HCT116 (cell line): ENCODE data around the gene DOCK1. TPM values are rescaled to one million over a fixed set of nuclear protein-coding genes. Genes with fewer than 3 reads are reported as not detected.

Experiments used
- ATAC-seq: fragments of 200-7000 bp; cut with Tn5 transposase; 2 replicates; pipeline ENCODE4 v1.9.1; 2020; ENCODE audit warnings: mild to moderate bottlenecking, moderate library complexity
- BruUV-seq: library from RNA; stranded (reverse); fragments of 400-500 nt; replicated peaks from 2 replicates; lab custom pipeline; 2021; lab: Mats Ljungman, UMichigan
- CTCF ChIA-PET: fragments of 300-600 bp; sonication (Branson Sonifier 250); formaldehyde crosslinking; loops from one replicate; lab custom pipeline; 2021; ENCODE audit warnings: antibody characterized with exemption; lab: Charles Lee
- POLR2A ChIA-PET: fragments of 300-600, 350-600 bp; sonication (Branson Sonifier 250); formaldehyde crosslinking; loops from one replicate; lab custom pipeline; 2021; ENCODE audit warnings: antibody characterized with exemption; lab: Charles Lee
- RAD21 ChIA-PET, 2 experiments: fragments of 300-600 bp; sonication (Branson Sonifier 250); formaldehyde crosslinking; loops; one replicate each; lab custom pipeline; 2023; ENCODE audit warnings: low total read pairs in 2 of 2; ENCODE audit not compliant: uncharacterized antibody in 2 of 2, unreplicated experiment in 2 of 2, low non-redundant PET in 1 of 2; lab: Charles Lee
- DNase-seq: peaks from one replicate; pipeline ENCODE4 v3.0.0-alpha.2; 2010; ENCODE audit warnings: low read depth, low spot score
- H2AFZ ChIP-seq: fragments of 200-600 bp; shearing (Covaris generic), sonication (generic); 2 replicates; pipeline ENCODE4 v1.6.1; 2017; ENCODE audit warnings: low read depth, mixed run types, mixed read lengths, antibody characterized with exemption, low read length; ENCODE audit not compliant: poor library complexity, severe bottlenecking
- H3K27ac ChIP-seq: 2 replicates; pipeline ENCODE4 v1.5.1; 2012; ENCODE audit warnings: low read depth, low read length
- H3K27me3 ChIP-seq: fragments of 200-600 bp; sonication (generic); 2 replicates; pipeline ENCODE4 v1.6.1; 2016; ENCODE audit warnings: mixed run types, low read length, mixed read lengths; ENCODE audit not compliant: insufficient read depth
- H3K36me3 ChIP-seq, 2 experiments: fragments of 200-500 bp in 1 of 2; fragments of 200-600 bp in 1 of 2; sonication (Bioruptor generic) in 1 of 2; sonication (generic) in 1 of 2; 2 replicates each; pipeline versions ENCODE4 v1.5.1 to v1.6.1; 2014 to 2016; ENCODE audit warnings: low read length in 2 of 2, inconsistent platforms in 1 of 2, mixed read lengths in 1 of 2, mixed run types in 1 of 2; ENCODE audit not compliant: insufficient read depth in 2 of 2, control insufficient read depth in 1 of 2
- H3K4me1 ChIP-seq, 2 experiments: fragments of 200-600 bp in 1 of 2; sonication (generic) in 1 of 2; 2 replicates each; pipeline versions ENCODE4 v1.5.1 to v1.6.1; 2012 to 2017; ENCODE audit warnings: low read length in 2 of 2, inconsistent platforms in 1 of 2, mild to moderate bottlenecking in 1 of 2, mixed read lengths in 1 of 2, mixed run types in 1 of 2, moderate library complexity in 1 of 2; ENCODE audit not compliant: insufficient read depth in 2 of 2, control insufficient read depth in 1 of 2
- H3K4me2 ChIP-seq: fragments of 200-600 bp; sonication (generic); 2 replicates; pipeline ENCODE4 v1.6.1; 2017; ENCODE audit warnings: mixed run types, low read length, mixed read lengths
- H3K4me3 ChIP-seq, 2 experiments: fragments of 200-600 bp in 1 of 2; sonication (generic) in 1 of 2; replicated peaks in 1 of 2; 2 replicates each; pipeline ENCODE4 v1.5.1; 2011 to 2016; ENCODE audit warnings: low read length in 2 of 2, control low read depth in 1 of 2, low read depth in 1 of 2, mild to moderate bottlenecking in 1 of 2, mixed read lengths in 1 of 2, mixed run types in 1 of 2
- H3K79me2 ChIP-seq: fragments of 200-600 bp; sonication (generic); 2 replicates; pipeline ENCODE4 v1.6.1; 2017; ENCODE audit warnings: mild to moderate bottlenecking, mixed run types, low read length, moderate library complexity, mixed read lengths; ENCODE audit not compliant: insufficient read depth
- H3K9ac ChIP-seq: fragments of 200-600 bp; sonication (generic); 2 replicates; pipeline ENCODE4 v1.6.1; 2016; ENCODE audit warnings: low read length, mixed read lengths
- H3K9me2 ChIP-seq: fragments of 200-600 bp; sonication (generic), shearing (Covaris generic); 2 replicates; pipeline ENCODE4 v1.6.1; 2017; ENCODE audit warnings: mixed run types, mild to moderate bottlenecking, moderate library complexity; ENCODE audit not compliant: insufficient read depth
- H3K9me3 ChIP-seq, 2 experiments: fragments of 200-500 bp in 1 of 2; fragments of 200-600 bp in 1 of 2; sonication (Bioruptor generic) in 1 of 2; sonication (generic) in 1 of 2; 2 replicates each; pipeline ENCODE4 v1.6.1; 2014 to 2017; ENCODE audit warnings: low read length in 2 of 2, mixed read lengths in 2 of 2, inconsistent platforms in 1 of 2, low read depth in 1 of 2, mild to moderate bottlenecking in 1 of 2, mixed run types in 1 of 2, moderate library complexity in 1 of 2; ENCODE audit not compliant: control insufficient read depth in 1 of 2, insufficient read depth in 1 of 2
- H4K20me1 ChIP-seq: fragments of 200-600 bp; sonication (generic), shearing (Covaris generic); 2 replicates; pipeline ENCODE4 v1.6.1; 2017; ENCODE audit warnings: mixed run types, mild to moderate bottlenecking, moderate library complexity; ENCODE audit not compliant: insufficient read depth
- ATF3 ChIP-seq: IDR thresholded peaks from 2 replicates; pipeline ENCODE4 v1.6.1; 2012
- CBX3 ChIP-seq: IDR thresholded peaks from 2 replicates; pipeline ENCODE4 v1.6.1; 2012; ENCODE audit warnings: low read depth
- CEBPB ChIP-seq: IDR thresholded peaks from 2 replicates; pipeline ENCODE4 v1.6.1; 2012; ENCODE audit warnings: low read depth
- ELF1 ChIP-seq: IDR thresholded peaks from 2 replicates; pipeline ENCODE4 v1.6.1; 2012; ENCODE audit warnings: low read depth, borderline replicate concordance
- EZH2 ChIP-seq: fragments of 200-600 bp; sonication (generic); IDR thresholded peaks from 2 replicates; pipeline ENCODE4 v1.6.1; 2017; ENCODE audit warnings: antibody characterized with exemption, mixed run types
- EZH2phosphoT487 ChIP-seq: fragments of 200-600 bp; IDR thresholded peaks from 2 replicates; pipeline ENCODE4 v1.6.1; 2018; ENCODE audit warnings: antibody characterized with exemption, borderline replicate concordance
- FOSL1 ChIP-seq: IDR thresholded peaks from 2 replicates; pipeline ENCODE4 v1.6.1; 2012; ENCODE audit warnings: low read depth
- JUND ChIP-seq: IDR thresholded peaks from 2 replicates; pipeline ENCODE4 v1.6.1; 2012
- MAX ChIP-seq: IDR thresholded peaks from 2 replicates; pipeline ENCODE4 v1.6.1; 2012
- POLR2A ChIP-seq: IDR thresholded peaks from 2 replicates; pipeline ENCODE4 v1.7.0; 2011; ENCODE audit warnings: borderline replicate concordance; ENCODE audit not compliant: insufficient read depth, insufficient read length; ENCODE audit errors: extremely low read depth
- POLR2AphosphoS5 ChIP-seq: IDR thresholded peaks from 2 replicates; pipeline ENCODE4 v1.6.1; 2011; ENCODE audit warnings: mild to moderate bottlenecking, low read depth, low read length, moderate library complexity
- RAD21 ChIP-seq: IDR thresholded peaks from 2 replicates; pipeline ENCODE4 v1.6.1; 2012; ENCODE audit warnings: low read depth, mild to moderate bottlenecking
- REST ChIP-seq: IDR thresholded peaks from 2 replicates; pipeline ENCODE4 v1.6.1; 2012; ENCODE audit warnings: low read depth
- SIN3A ChIP-seq: IDR thresholded peaks from 2 replicates; pipeline ENCODE4 v1.6.1; 2012; ENCODE audit warnings: low read depth
- SRF ChIP-seq: IDR thresholded peaks from 2 replicates; pipeline ENCODE4 v1.6.1; 2012; ENCODE audit warnings: low read depth
- TCF7L2 ChIP-seq: IDR thresholded peaks from 2 replicates; pipeline ENCODE4 v1.7.0; 2011; ENCODE audit warnings: borderline replicate concordance, inconsistent platforms; ENCODE audit not compliant: insufficient read depth, insufficient read length; ENCODE audit errors: extremely low read depth
- YY1 ChIP-seq: IDR thresholded peaks from 2 replicates; pipeline ENCODE4 v1.6.1; 2011; ENCODE audit warnings: low read length, low read depth, moderate library complexity, mild to moderate bottlenecking; ENCODE audit not compliant: insufficient replicate concordance; ENCODE audit errors: extremely low read depth
- ZBTB33 ChIP-seq: IDR thresholded peaks from 2 replicates; pipeline ENCODE4 v1.6.1; 2011; ENCODE audit warnings: mild to moderate bottlenecking, low read length, moderate library complexity; ENCODE audit not compliant: insufficient replicate concordance; ENCODE audit errors: extremely low read depth
- ZFX ChIP-seq: fragments of 450-650 bp; IDR thresholded peaks from 2 replicates; pipeline ENCODE4 v1.6.1; 2017
- ZNF274 ChIP-seq: fragments of 200-500 bp; sonication (Bioruptor generic); IDR thresholded peaks from 2 replicates; pipeline ENCODE4 v1.6.1; 2014; ENCODE audit warnings: mild to moderate bottlenecking, low read depth, low read length, inconsistent platforms
- intact Hi-C: fragments of 100-400 bp; cut with micrococcal nuclease; formaldehyde crosslinking; loops from 2 replicates; pipeline ENCODE4 v1.10.0; 2022
- total RNA-seq: library from RNA; stranded (reverse); gene quantifications from one replicate; pipeline ENCODE4 v1.2.1, GENCODE V29; 2021; ENCODE audit not compliant: unreplicated experiment

DOCK1 gene
- total RNA-seq, 1 experiment from 2014 or later, result 46.5 TPM

- Histone ChIP-seq H3K27me3 (peaks cover 73% of the 10 kb centered on the region), H3K9me2 (no peaks in the 10 kb centered on the region), H2AFZ (no peak overlapping the region), H3K9me3 (no peaks in the 10 kb centered on the region), H3K27ac (no peak overlapping the region), H3K9ac (no peak overlapping the region), H3K4me3 (no peak overlapping the region), H3K4me2 (no peak overlapping the region), H3K79me2 (no peaks in the 10 kb centered on the region), H3K36me3 (no peaks in the 10 kb centered on the region), H3K4me1 (no peaks in the 10 kb centered on the region), H4K20me1 (no peaks in the 10 kb centered on the region)
- ChIA-PET RAD21 (no interaction called here), POLR2A (no interaction called here), CTCF (no interaction called here)
- no peak for DNase-seq
- BruUV-seq, result no TSS peak
- intact Hi-C loops, result no loop called here
- TF ChIP-seq REST (no peak), POLR2AphosphoS5 (no peak), EZH2 (no peak), YY1 (no peak), ZNF274 (no peak), RAD21 (no peak), POLR2A (no peak), CBX3 (no peak), JUND (no peak), ELF1 (no peak), SIN3A (no peak), ATF3 (no peak), CEBPB (no peak), ZBTB33 (no peak), SRF (no peak), MAX (no peak), ZFX (no peak), TCF7L2 (no peak), FOSL1 (no peak), EZH2phosphoT487 (no peak)
- no peak for ATAC-seq
Observed at GRCh38 chr10:127474501-127474900, 569.3 kb downstream of the DOCK1 start.
